Loucy (cell line): Measurements from ENCODE around the gene BMERB1.

Source experiments
- H2AFZ ChIP-seq: fragments of 200-600 bp; sonication (generic); 2 replicates; pipeline ENCODE4 v1.6.0; 2016; ENCODE audit warnings: antibody characterized with exemption, mild to moderate bottlenecking, low read length, moderate library complexity
- H3F3A ChIP-seq: fragments of 200-600 bp; 2 replicates; pipeline ENCODE4 v1.6.0; 2016; ENCODE audit warnings: antibody characterized with exemption, low read depth, mild to moderate bottlenecking
- H3K27me3 ChIP-seq: fragments of 200-600 bp; sonication (generic); 2 replicates; pipeline ENCODE4 v1.6.1; 2014; ENCODE audit warnings: low read length, mild to moderate bottlenecking; ENCODE audit not compliant: insufficient read depth, poor library complexity, severe bottlenecking
- H3K36me3 ChIP-seq: fragments of 200-600 bp; sonication (generic); 2 replicates; pipeline ENCODE4 v1.6.1; 2016; ENCODE audit warnings: low read length; ENCODE audit not compliant: insufficient read depth
- H3K4me1 ChIP-seq: fragments of 200-600 bp; sonication (generic); 2 replicates; pipeline ENCODE4 v1.5.1; 2014; ENCODE audit warnings: low read length, mild to moderate bottlenecking; ENCODE audit not compliant: insufficient read depth, poor library complexity, severe bottlenecking
- H3K4me2 ChIP-seq: fragments of 200-600 bp; sonication (generic); 2 replicates; pipeline ENCODE4 v1.6.0; 2014; ENCODE audit warnings: antibody characterized with exemption, low read length, low read depth, mild to moderate bottlenecking; ENCODE audit not compliant: poor library complexity, severe bottlenecking
- H3K4me3 ChIP-seq: fragments of 200-600 bp; sonication (generic); 2 replicates; pipeline ENCODE4 v1.5.1; 2014; ENCODE audit warnings: low read length, mild to moderate bottlenecking, mixed read lengths; ENCODE audit not compliant: poor library complexity, severe bottlenecking
- H3K79me2 ChIP-seq: fragments of 200-600 bp; sonication (generic); 2 replicates; pipeline ENCODE4 v1.6.1; 2014; ENCODE audit warnings: low read length; ENCODE audit not compliant: insufficient read depth
- H3K9ac ChIP-seq: fragments of 200-600 bp; sonication (generic); 2 replicates; pipeline ENCODE4 v1.6.0; 2014; ENCODE audit warnings: mild to moderate bottlenecking, low read depth, low read length, moderate library complexity; ENCODE audit not compliant: poor library complexity, severe bottlenecking
- H3K9me2 ChIP-seq: fragments of 200-600 bp; sonication (generic); replicated peaks from 2 replicates; pipeline ENCODE4 v1.6.1; 2016; ENCODE audit warnings: low read depth, low read length, mixed read lengths
- H3K9me3 ChIP-seq: fragments of 200-600 bp; sonication (generic); 2 replicates; pipeline ENCODE4 v1.6.1; 2014; ENCODE audit warnings: mild to moderate bottlenecking, antibody characterized with exemption, low read length, low read depth; ENCODE audit not compliant: insufficient read depth
- H4K20me1 ChIP-seq: fragments of 200-600 bp; sonication (generic); 2 replicates; pipeline ENCODE4 v1.6.0; 2014; ENCODE audit warnings: antibody characterized with exemption, low read length, mild to moderate bottlenecking; ENCODE audit not compliant: insufficient read depth, poor library complexity, severe bottlenecking
- CTCF ChIP-seq: fragments of 200-600 bp; sonication (generic); conservative IDR thresholded peaks from 2 replicates; pipeline ENCODE4 v1.5.1; 2014; ENCODE audit warnings: mild to moderate bottlenecking, antibody characterized with exemption, low read length
- EZH2phosphoT487 ChIP-seq: fragments of 200-600 bp; IDR thresholded peaks from 2 replicates; pipeline ENCODE4 v1.6.1; 2018; ENCODE audit warnings: antibody characterized with exemption, mild to moderate bottlenecking, moderate library complexity, borderline replicate concordance

Gene BMERB1

GRCh38 chr16:15608398-15609285, 174.3 kb downstream of the BMERB1 start:
- Histone ChIP-seq H3K27me3 (no peaks in the 10 kb centered on the region), H3K4me1 (no peaks in the 10 kb centered on the region), H4K20me1 (no peaks in the 10 kb centered on the region), H3K9me2 (no peaks in the 10 kb centered on the region), H3K9ac (no peak overlapping the region), H3K36me3 (peaks cover 16% of the 10 kb centered on the region; the same call in 1 of the 2 replicates), H3K4me2 (no peak overlapping the region), H3F3A (no peaks in the 10 kb centered on the region), H3K4me3 (no peak overlapping the region), H3K79me2 (no peaks in the 10 kb centered on the region), H3K9me3 (no peaks in the 10 kb centered on the region), H2AFZ (no peak overlapping the region)
- TF ChIP-seq CTCF (no peak), EZH2phosphoT487 (no peak)

GRCh38 chr16:15609286-15609649, 174.9 kb downstream of the BMERB1 start:
- TF ChIP-seq EZH2phosphoT487 (no peak), CTCF (no peak)
- Histone ChIP-seq H3K9me2 (no peaks in the 10 kb centered on the region), H3K9me3 (no peaks in the 10 kb centered on the region), H3F3A (no peaks in the 10 kb centered on the region), H3K4me3 (no peak overlapping the region), H3K4me2 (no peak overlapping the region), H3K4me1 (no peaks in the 10 kb centered on the region), H3K27me3 (no peaks in the 10 kb centered on the region), H3K36me3 (peaks cover 11% of the 10 kb centered on the region; the same call in 1 of the 2 replicates), H2AFZ (no peak overlapping the region), H4K20me1 (no peaks in the 10 kb centered on the region), H3K79me2 (no peaks in the 10 kb centered on the region), H3K9ac (no peak overlapping the region)

- Histone ChIP-seq H4K20me1 (no peaks in the 10 kb centered on the region), H3K27me3 (no peaks in the 10 kb centered on the region), H3K4me2 (no peak overlapping the region), H3K9ac (no peak overlapping the region), H3K79me2 (no peaks in the 10 kb centered on the region), H3K36me3 (peaks cover 11% of the 10 kb centered on the region; the same call in 1 of the 2 replicates), H2AFZ (no peak overlapping the region), H3K9me3 (no peaks in the 10 kb centered on the region), H3K9me2 (no peaks in the 10 kb centered on the region), H3K4me1 (no peaks in the 10 kb centered on the region), H3F3A (no peaks in the 10 kb centered on the region), H3K4me3 (no peak overlapping the region)
- TF ChIP-seq CTCF (no peak), EZH2phosphoT487 (no peak)
These were observed 176.0 kb downstream of the BMERB1 start for GRCh38 chr16:15610369-15610871.
